CD4-positive, alpha-beta T cell treated with Interleukin-6 at 100 ng/mL for 8 hours (primary cell): ENCODE data around the gene NLGN2.

Experiments used
- DNase-seq: peaks from one replicate; pipeline ENCODE4 v3.0.0-alpha.2; 2020; ENCODE audit warnings: mixed read lengths, low spot score

Gene NLGN2

GRCh38 chr17:7437950-7438614 is 30.4 kb downstream of the NLGN2 start:
- peak; percentile 54 for DNase-seq

GRCh38 chr17:7438656-7439460 is 31.2 kb downstream of the NLGN2 start:
- DNase-seq, result no peak

- DNase-seq, result no peak
Observed at GRCh38 chr17:7439462-7440112, 31.9 kb downstream of the NLGN2 start, which contains the start of gene FGF11. TSS of gene FGF11 (plus strand) at chr17:7439512. CDS start at chr17:7439621, 109 bp downstream.

GRCh38 chr17:7440113-7440833 is 32.6 kb downstream of the NLGN2 start:
- DNase-seq, result no peak

- DNase-seq, result no peak
Observed at GRCh38 chr17:7440834-7441195, 33.2 kb downstream of the NLGN2 start.

GRCh38 chr17:7441266-7441665 is 33.6 kb downstream of the NLGN2 start:
- no peak for DNase-seq

GRCh38 chr17:7442142-7442541 is 34.5 kb downstream of the NLGN2 start:
- DNase-seq, result no peak

- DNase-seq, result no peak
Observed at GRCh38 chr17:7443499-7444485, 36.1 kb downstream of the NLGN2 start.

GRCh38 chr17:7444682-7445618 is 37.3 kb downstream of the NLGN2 start, which contains the start of gene CHRNB1:
TSS of gene CHRNB1 (plus strand) at chr17:7445061. CDS start at chr17:7445128, 67 bp downstream.
- no peak for DNase-seq

- peak; percentile 40 for DNase-seq
Observed at GRCh38 chr17:7445619-7445968, 37.9 kb downstream of the NLGN2 start.

GRCh38 chr17:7448461-7448860 is 40.8 kb downstream of the NLGN2 start:
- DNase-seq, result no peak

GRCh38 chr17:7459961-7460545 is 52.4 kb downstream of the NLGN2 start:
- DNase-seq, result no peak

- DNase-seq, result no peak
Observed at GRCh38 chr17:7460850-7461660, 53.4 kb downstream of the NLGN2 start.

- DNase-seq, result no peak
Observed at GRCh38 chr17:7462474-7463371, 55.1 kb downstream of the NLGN2 start.

- DNase-seq, result no peak
Observed at GRCh38 chr17:7463372-7463846, 55.8 kb downstream of the NLGN2 start.

GRCh38 chr17:7464081-7464480 is 56.4 kb downstream of the NLGN2 start:
- DNase-seq, result no peak

- DNase-seq, result no peak
Observed at GRCh38 chr17:7465597-7466275, 58.1 kb downstream of the NLGN2 start.
